Stomach (tissue), 4 donors: ENCODE measurements around the gene ANKS1B.

Experiments
- EP300 ChIP-seq: sonication (generic); formaldehyde crosslinking; IDR thresholded peaks from one replicate; pipeline ENCODE4 v1.6.1; 2017; ENCODE audit warnings: antibody characterized with exemption
- POLR2A ChIP-seq, 4 donors: fragments of 450-650 bp; IDR thresholded peaks; one replicate each; pipeline ENCODE4 v1.6.1; 2016; ENCODE audit warnings: antibody characterized with exemption in 4 of 4, control low read depth in 2 of 4, mild to moderate bottlenecking in 1 of 4, moderate library complexity in 1 of 4
- POLR2AphosphoS5 ChIP-seq, 3 donors: sonication (generic); formaldehyde crosslinking; IDR thresholded peaks; one replicate each; pipeline ENCODE4 v1.6.1; 2016; ENCODE audit warnings: antibody characterized with exemption in 3 of 3
- TF ChIP-seq, protein P1 (sequence below), 7 experiments: fragments of 450-650 bp in 4 of 7; fragments of 200-600 bp in 3 of 7; sonication (generic) in 3 of 7; IDR thresholded peaks; one replicate each; pipeline ENCODE4 v1.5.1; 2016 to 2019; ENCODE audit warnings: antibody characterized with exemption in 7 of 7, control low read depth in 2 of 7, mild to moderate bottlenecking in 1 of 7

- TF ChIP-seq, protein P1, sequence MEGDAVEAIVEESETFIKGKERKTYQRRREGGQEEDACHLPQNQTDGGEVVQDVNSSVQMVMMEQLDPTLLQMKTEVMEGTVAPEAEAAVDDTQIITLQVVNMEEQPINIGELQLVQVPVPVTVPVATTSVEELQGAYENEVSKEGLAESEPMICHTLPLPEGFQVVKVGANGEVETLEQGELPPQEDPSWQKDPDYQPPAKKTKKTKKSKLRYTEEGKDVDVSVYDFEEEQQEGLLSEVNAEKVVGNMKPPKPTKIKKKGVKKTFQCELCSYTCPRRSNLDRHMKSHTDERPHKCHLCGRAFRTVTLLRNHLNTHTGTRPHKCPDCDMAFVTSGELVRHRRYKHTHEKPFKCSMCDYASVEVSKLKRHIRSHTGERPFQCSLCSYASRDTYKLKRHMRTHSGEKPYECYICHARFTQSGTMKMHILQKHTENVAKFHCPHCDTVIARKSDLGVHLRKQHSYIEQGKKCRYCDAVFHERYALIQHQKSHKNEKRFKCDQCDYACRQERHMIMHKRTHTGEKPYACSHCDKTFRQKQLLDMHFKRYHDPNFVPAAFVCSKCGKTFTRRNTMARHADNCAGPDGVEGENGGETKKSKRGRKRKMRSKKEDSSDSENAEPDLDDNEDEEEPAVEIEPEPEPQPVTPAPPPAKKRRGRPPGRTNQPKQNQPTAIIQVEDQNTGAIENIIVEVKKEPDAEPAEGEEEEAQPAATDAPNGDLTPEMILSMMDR (IDR thresholded peaks at IDR 0.05), result peak in 1 of 7 experiments; percentile 8
- TF ChIP-seq POLR2A (IDR thresholded peaks at IDR 0.05) (no peak), POLR2AphosphoS5 (IDR thresholded peaks at IDR 0.05) (no peak), EP300 (no peak)
Measured at GRCh38 chr12:98743362-98743953, 1241.3 kb downstream of the ANKS1B start.
